Measurements from ENCODE around the gene ADAM19. TPM values are rescaled to one million over a fixed set of nuclear protein-coding genes. Genes with fewer than 3 reads are reported as not detected.

The ADAM19 gene
- total RNA-seq, 1 donor from 2014 or later = 88.1 TPM

DNA sequence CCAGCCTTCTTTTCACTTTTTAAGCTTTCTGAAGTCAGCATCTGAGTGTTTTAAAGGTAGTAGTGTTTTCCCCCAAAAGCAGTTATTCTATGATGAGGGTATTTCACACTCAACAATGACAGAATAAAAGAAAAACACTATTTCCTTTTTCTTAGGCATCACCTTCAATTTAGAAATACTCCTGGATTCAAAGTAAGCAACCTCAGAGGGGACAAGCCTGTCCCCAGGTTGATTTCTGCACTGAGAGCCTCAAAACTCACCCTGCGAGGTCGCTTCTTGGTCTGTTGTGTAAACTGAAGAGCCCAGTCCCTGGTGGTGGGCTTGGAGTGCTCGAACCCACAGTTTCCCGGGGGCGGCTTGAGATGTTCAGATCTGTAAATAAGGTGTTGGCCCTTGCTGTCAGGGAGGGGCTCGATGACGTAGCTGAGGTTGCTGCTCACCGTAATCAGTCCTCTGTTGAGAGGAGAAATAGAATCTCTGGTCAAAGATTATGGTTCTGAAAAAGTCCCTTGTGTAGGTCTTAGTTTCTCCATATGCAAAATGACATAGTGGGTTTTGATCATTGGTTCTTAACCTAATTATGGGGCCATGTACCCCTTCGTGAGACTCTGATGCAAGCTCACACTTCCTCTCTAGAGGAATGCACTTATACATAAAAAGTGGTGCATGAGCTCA is 55.9 kb downstream of the ADAM19 start:
- DNase-seq (ENCODE audit: low spot score) = no peak

GRCh38 chr5:157518963-157519362 is 56.6 kb downstream of the ADAM19 start:
- no peak for DNase-seq (ENCODE audit: low spot score)

DNA sequence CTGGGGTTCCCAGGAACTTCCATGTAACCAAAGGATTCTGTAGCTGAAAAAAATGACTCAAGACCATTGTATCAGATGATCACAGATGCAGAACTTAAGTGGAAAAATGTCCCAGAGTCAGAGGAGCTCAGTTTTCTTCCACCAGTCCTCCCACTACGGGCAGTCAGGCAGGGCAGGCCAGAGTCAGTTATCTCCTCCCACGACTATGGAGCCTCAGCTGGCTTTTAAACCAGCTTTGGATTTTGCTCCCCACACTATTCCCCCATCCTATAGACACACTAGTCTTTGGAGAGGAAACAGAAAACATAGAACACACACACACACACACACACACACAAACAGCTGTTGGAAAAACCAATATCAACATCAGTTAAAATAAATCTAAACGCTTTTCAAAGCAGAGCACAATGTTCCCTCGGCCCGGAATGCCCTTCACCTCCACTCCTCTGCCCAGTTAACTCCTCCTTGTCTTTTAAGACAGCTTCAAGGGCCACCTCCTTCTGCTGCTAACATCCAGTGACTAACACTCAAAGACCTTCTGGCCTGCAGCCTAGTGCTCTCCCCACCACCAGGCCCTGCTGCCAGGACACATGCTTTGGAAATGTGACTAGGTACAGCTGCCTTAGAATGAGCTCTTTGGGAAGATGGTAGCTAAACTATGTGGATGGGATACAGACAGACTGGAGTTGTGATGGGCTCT is 58.8 kb downstream of the ADAM19 start:
- DNase-seq (ENCODE audit: low spot score) = peak; percentile 57

GRCh38 chr5:157516006-157516405 is 59.6 kb downstream of the ADAM19 start:
- DNase-seq (ENCODE audit: low spot score) = peak; percentile 50

DNA sequence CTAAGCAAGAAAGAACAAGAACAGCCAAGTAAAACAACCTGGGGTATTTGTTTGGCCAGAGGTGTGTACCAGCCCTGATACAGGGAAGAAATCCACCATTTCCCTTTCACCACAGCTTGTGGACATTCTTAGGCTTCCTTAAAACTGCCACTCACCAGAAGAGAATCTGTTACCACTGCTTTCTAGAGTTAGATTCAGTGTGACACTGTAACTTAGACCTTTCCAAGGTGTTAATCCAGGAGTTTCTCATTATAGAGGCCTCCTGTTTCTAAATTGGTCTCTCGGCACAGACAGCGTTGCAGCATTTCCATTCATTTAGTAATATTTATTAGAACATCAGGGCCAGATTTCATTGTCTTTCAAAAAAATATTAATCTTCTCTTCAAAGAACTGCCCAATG is 60.6 kb downstream of the ADAM19 start:
- no peak for DNase-seq (ENCODE audit: low spot score)

- no peak for DNase-seq (ENCODE audit: low spot score)
These were observed 62.4 kb downstream of the ADAM19 start for GRCh38 chr5:157513182-157513581.

DNA sequence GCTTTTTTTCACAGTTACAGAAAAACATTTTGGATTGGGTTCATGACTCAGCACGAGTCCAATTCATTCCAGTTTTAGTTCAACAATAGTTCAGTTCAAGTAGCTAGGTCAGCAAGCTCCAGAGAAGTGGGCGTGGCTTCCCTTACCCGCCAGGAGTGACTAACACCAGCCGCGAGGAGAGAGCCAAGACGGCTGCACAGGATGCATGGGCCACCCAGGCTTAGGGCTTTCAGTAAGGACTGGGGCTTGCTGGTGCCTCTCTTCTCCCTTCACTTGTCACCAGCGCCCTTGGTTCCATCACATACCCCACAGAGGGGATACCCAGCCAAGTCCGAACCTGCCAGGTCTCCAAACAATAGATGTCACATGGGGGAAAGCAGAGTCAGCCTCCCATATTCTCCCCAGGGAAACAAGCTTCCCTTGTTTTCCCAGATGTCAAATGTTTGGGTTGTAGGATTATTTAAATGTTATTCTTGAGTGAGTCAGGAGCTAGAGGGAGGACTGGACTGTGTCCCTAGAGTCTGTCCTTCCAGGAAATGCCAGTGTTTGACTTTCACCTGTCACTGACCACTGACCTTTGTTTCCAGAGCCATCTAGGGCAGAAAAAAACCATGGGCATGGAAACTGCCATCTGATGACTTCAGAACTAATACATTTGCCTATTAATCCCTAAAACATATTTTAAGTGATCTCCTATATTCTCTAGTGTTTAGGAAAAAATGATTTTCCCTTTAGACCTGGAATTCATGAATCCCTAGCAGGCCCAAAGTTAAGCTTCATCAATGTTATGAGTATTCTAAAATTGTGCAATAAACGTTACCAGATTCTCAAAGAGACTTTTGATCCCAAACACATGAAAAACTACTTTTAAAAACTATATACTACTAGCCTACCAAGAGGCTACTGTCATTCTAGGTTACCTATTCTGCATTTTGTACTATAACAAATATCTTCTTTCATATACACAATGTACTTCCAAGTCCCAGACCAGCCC is 63.6 kb downstream of the ADAM19 start:
- DNase-seq (ENCODE audit: low spot score) = peak; percentile 55

DNA sequence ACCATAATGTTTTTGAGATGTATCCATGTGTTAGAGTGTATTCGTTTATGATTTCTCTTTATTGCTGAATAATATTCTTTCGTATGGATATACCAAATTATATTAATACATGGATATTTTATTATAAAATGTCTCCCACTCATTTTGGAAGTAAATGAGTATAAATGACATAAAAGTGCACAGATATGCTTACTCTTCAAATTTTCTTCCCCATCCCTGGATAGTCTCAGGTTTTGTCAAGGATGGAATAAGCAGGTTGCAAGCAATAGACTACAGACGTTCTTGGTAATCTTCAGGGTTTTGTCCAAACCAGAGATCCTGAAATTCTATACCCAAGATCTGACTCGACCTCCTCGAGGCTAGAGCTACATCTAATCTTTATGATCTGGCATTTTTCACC is 64.9 kb downstream of the ADAM19 start:
- DNase-seq (ENCODE audit: low spot score) = no peak

GRCh38 chr5:157509587-157509986 is 66.0 kb downstream of the ADAM19 start:
- DNase-seq (ENCODE audit: low spot score) = no peak

GRCh38 chr5:157509093-157509492 is 66.5 kb downstream of the ADAM19 start:
- DNase-seq (ENCODE audit: low spot score) = no peak

GRCh38 chr5:157506981-157507780 is 68.4 kb downstream of the ADAM19 start:
- no peak for DNase-seq (ENCODE audit: low spot score)

DNA sequence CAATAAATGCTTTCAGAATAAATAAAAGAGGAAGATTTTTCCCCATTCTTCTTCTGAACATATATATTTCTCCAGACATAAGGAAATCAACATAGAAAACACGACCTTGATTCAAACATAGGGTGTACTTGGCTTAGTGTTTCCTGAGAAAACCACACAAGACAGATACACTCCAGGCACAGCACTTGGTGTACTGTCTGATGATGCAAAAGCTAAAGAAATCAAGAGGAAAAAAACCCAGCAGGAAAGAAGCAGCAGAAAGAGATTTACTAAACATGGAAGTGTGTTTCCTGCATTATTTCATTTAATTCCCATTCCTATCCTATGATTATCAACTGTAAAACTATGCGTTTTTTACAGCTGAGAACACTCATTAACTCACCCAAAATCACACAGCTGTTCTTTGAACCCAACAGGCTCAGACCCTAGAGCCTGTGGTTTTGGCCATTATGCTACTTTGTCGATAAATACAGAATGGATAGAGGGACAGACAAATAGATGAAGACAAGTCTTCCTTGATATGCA is 69.4 kb downstream of the ADAM19 start:
- DNase-seq (ENCODE audit: low spot score) = no peak

DNA sequence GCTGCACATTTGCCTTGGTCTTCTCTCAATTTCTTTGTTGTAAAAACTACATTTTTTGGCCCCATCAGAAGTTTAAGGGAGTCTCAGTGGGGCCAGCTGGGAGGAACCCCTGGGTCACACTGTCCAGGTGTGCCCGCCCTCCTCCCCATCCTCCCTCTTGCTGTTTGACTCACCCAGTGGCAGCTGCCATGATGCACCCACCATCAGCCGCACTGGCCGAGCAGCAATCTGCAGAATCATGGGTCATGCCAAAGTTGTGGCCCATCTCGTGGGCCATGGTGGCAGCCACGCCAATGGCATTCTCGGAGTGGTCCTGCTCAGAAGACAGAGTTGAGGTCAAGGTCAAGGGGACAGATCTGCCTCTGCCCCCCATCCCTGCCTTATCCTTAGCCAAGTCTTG is 70.1 kb downstream of the ADAM19 start:
- DNase-seq (ENCODE audit: low spot score) = no peak

DNA sequence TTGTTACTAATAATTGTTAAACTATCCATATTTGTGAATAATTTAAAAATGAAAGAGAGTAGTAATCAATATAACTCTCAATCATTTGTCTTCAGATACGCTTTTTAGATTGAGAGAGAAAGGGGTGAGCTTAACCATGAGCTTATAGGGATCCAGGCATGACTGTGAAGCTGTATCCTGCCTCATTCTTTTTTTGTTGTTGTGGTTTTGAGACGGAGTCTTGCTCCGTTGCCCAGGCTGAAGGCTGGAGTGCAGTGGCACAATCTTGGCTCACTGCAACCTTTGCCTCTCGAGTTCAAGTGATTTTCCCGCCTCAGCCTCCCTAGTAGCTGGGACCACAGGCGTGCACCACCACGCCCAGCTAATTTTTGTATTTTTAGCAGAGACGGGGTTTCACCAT is 71.5 kb downstream of the ADAM19 start:
- DNase-seq (ENCODE audit: low spot score) = no peak

DNA sequence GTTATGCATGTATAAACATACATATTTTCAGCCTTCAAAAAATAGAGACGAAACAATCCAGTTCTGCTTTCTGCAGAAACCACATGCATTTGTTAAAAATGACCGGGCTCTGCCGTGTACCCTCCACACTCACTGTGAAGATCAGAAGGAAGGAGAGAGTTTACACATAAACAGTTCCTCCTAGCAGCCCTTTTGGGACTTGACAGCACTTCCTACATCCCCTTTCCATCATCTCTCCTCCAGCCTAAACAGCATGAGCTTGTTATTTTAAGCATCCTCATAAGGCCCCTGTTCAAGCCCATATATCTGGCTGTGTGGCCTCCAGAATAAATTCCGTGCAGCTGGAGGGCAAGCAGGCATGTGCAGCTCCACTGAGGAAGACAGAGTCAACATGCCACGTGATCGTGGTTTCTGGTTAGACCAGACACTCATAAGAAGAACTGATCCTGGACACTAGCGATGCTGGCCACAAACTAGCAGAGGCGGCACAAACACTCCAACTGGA is 73.4 kb downstream of the ADAM19 start:
- peak; percentile 20 for DNase-seq (ENCODE audit: low spot score)

DNA sequence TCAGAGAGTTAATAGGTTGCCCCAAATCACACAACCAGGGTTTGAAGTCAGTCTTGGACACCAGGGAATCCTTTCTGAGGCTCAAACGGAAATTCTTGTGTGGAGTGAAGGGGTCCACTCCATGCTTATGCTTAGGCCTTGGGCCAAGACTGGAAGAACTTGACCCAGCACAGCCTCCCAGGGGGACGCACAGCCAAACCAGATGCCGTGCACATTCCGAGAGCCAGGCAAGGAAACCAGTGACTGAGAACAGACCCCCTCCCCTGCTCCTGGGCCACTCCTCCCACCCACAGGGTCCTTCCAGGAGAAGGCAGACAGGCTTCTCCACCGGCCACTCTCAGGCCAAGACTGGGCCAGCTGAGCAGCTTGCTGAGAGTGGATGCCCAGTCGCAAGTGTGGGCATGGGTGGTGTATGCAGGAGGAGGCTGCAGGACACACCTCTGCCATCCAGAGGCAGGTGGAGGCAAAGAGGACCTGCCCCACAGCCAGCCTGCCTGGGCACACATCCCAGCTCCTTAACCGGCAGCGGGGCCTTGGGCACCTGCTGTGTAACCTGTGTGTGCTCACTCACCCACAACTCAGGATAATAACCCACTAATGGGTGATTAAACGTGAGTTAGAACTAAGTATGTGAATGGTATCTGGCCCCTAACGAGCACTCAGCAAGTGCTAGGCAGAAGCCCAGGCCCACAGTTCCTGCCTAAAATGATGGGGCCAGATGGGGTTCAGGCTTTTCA is 77.5 kb downstream of the ADAM19 start:
- DNase-seq (ENCODE audit: low spot score) = no peak

GRCh38 chr5:157496864-157497263 is 78.7 kb downstream of the ADAM19 start:
- DNase-seq (ENCODE audit: low spot score) = no peak

DNA sequence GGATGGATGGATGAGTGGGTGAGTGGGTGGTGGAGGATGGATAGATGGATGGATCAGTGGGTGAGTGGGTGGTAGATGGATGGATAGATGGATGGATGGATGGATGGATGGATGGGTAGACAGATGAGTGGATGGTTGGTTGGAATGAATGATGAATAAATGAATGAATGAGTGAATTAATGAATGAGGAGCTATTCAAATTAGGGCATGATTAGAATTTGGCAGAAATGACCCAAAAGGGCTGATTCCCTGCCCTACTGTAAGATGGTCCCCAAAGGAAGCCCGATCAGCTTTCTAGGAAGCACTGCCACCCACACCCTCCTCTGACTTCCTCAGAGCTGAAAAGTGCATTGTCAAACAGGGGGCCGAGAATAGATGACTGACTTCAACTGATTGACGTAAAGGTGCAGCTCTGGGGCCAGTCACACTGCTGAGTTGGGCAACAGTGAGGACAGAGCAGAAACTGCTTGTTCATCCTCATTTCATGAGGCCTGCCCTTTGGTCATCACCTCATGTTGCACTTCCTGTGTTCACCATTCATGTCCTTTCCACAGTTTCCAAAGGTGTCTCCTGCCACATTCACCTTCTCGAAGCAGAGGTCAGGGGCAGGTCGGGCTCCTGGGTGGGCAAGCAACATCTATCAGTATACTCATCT is 81.3 kb downstream of the ADAM19 start:
- DNase-seq (ENCODE audit: low spot score) = no peak

- no peak for DNase-seq (ENCODE audit: low spot score)
These were observed 82.7 kb downstream of the ADAM19 start for GRCh38 chr5:157492886-157493285.
